Measurements from ENCODE around the gene NDUFS1. TPM values are rescaled to one million over a fixed set of nuclear protein-coding genes. Genes with fewer than 3 reads are reported as not detected.
"Not testable (repeated sequence)": the region's sequence is repeated elsewhere in the genome, so short reads cannot be mapped to it uniquely, and the experiment has no call there.

NDUFS1 gene
- total RNA-seq, 1 donor from 2014 or later, result 85.7 TPM

DNA sequence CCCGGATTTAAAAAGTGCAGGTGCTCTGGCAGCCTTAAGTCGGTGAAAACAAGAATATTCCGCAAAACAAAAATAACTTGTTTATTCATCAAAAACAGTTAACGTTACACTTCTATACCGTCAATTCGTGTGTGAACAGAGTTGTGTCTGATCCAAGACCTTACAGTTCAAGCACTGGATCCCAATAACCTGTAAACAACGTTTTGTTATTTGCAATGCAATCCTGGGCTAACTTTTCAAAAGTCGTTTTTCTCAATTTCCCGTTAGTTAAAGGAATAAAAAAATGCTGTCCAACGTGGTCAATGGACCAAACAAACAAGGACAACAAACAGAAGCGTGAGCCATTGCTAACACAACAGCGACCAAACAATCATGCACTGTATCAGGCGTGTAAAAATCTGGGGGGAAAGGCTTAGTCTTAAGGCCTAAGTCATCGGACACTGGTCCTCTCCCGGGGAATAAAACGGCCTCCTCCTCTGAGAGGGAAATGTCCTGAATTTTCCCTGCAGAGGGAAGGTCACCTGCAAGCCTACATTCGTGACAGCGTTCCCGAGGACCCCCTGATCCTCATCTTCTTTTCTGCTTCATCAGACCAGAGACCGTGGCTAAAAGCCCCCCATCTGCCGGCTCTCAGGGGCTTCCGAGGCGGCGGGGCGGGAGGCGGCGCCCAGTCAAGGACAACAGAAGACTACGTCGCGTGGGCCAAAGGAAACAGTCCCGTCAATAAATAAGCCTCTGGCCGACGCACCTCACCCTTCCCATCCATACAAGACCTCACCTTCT, 490 bp downstream of the NDUFS1 start:
- Mint-ChIP-seq H3K9me3 (peaks cover 2% of the 10 kb centered on the region), H3K27me3 (ENCODE audit: low read depth) (no peaks in the 10 kb centered on the region), H3K4me3 (peak overlapping the region; percentile 100), H3K4me1 (peaks cover 58% of the 10 kb centered on the region), H3K36me3 (ENCODE audit: low read depth) (peaks cover 23% of the 10 kb centered on the region), H3K27ac (ENCODE audit: unreplicated experiment) (peak overlapping the region; percentile 99)
- DNase-seq (ENCODE audit: low read depth, low spot score), result no peak
- TF ChIP-seq, protein P1, sequence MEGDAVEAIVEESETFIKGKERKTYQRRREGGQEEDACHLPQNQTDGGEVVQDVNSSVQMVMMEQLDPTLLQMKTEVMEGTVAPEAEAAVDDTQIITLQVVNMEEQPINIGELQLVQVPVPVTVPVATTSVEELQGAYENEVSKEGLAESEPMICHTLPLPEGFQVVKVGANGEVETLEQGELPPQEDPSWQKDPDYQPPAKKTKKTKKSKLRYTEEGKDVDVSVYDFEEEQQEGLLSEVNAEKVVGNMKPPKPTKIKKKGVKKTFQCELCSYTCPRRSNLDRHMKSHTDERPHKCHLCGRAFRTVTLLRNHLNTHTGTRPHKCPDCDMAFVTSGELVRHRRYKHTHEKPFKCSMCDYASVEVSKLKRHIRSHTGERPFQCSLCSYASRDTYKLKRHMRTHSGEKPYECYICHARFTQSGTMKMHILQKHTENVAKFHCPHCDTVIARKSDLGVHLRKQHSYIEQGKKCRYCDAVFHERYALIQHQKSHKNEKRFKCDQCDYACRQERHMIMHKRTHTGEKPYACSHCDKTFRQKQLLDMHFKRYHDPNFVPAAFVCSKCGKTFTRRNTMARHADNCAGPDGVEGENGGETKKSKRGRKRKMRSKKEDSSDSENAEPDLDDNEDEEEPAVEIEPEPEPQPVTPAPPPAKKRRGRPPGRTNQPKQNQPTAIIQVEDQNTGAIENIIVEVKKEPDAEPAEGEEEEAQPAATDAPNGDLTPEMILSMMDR (conservative IDR thresholded peaks at IDR 0.05), result no peak

DNA sequence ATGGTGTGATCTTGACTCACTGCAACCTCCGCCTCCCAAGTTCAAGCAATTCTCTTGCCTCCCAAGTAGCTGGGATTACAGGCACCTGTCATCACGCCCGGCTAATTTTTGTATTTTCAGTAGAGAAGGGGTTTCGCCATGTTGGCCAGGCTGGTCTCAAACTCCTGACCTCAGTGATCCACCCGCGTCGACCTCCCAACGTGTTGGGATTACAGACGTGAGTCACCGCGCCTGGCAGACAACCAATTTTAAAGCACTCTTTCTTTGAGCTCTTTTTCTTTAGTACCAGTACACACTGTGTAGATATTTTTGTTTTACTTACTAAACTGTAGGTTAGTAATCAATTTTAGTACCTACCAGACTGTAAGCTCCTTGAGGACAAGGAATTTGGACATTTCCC, 2.2 kb downstream of the NDUFS1 start:
- Mint-ChIP-seq H3K4me3 (peak overlapping the region; percentile 100), H3K36me3 (ENCODE audit: low read depth) (peaks cover 23% of the 10 kb centered on the region), H3K4me1 (peaks cover 48% of the 10 kb centered on the region)
- not testable (repeated sequence) for H3K9me3 Mint-ChIP-seq; DNase-seq (ENCODE audit: low read depth, low spot score); H3K27ac Mint-ChIP-seq (ENCODE audit: unreplicated experiment); H3K27me3 Mint-ChIP-seq (ENCODE audit: low read depth)

DNA sequence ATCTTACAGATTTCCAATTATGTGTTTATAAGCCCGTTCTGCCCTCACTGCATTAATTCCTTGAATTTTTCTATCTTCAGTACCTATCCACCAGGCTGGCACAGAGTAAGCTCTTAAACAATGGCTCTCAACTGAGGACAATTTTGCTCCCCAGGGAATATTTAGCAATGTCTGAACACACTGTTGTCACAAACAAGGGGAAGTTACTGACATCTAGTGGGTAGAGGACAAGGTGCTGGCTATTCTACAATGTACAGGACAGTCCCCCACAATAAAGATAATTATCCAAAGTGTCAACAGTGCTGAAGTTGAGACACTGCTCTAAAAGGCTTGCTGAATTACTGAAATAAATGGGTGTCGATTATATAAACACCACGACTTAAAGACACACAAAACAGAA, 5.0 kb downstream of the NDUFS1 start:
- no peak for DNase-seq (ENCODE audit: low read depth, low spot score)
- peaks cover 11% of the 10 kb centered on the region for H3K36me3 Mint-ChIP-seq (ENCODE audit: low read depth)
- H3K4me3 Mint-ChIP-seq, result peak overlapping the region; percentile 61
- peaks cover 2% of the 10 kb centered on the region for H3K9me3 Mint-ChIP-seq
- no peak overlapping the region for H3K27ac Mint-ChIP-seq (ENCODE audit: unreplicated experiment)
- TF ChIP-seq, protein P1 (conservative IDR thresholded peaks at IDR 0.05), result no peak
- no peaks in the 10 kb centered on the region for H3K27me3 Mint-ChIP-seq (ENCODE audit: low read depth)
- H3K4me1 Mint-ChIP-seq, result peaks cover 25% of the 10 kb centered on the region

DNA sequence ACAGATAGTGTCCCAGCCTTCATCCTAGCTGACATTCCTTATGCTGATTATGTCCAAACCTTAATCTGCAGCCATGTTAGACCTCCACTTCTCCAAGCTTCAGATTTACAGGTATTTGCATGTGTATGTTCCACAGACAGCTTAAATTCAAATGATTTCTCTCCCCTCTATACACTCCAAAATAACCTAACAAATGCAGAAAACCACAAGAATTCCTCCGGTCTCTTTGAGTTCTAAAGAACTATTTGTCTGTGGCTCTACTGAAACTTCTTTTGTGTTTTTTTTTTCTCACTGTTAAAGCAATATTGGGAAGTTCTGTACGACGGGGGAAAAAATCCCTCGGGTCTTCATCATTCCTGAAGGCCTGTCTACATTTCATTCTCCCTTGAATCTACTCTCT, 8.6 kb downstream of the NDUFS1 start:
- DNase-seq (ENCODE audit: low read depth, low spot score), result no peak
- no peak overlapping the region for H3K27ac Mint-ChIP-seq (ENCODE audit: unreplicated experiment)
- H3K36me3 Mint-ChIP-seq (ENCODE audit: low read depth), result peaks cover 4% of the 10 kb centered on the region

DNA sequence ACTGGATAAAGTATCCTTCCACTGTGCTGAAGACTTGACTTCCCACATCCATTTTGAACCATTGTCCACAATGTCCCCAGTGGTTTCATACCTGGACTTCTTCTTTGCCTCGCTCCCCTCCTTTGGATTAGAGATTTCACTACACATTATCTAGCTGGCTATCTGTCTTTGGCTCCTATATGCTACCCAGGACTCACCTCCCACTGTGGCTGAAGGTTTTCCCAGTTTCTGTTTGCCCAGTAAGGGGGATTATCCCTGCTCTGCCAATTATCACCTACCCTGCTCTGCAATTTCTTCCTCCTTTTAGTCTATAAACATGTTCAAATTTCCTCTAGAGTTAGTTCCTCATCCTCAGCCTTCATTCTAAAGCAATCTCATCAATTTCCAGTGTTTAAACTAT, 9.1 kb downstream of the NDUFS1 start:
- H3K27ac Mint-ChIP-seq (ENCODE audit: unreplicated experiment), result no peak overlapping the region
- H3K4me3 Mint-ChIP-seq, result no peak overlapping the region
- TF ChIP-seq, protein P1 (conservative IDR thresholded peaks at IDR 0.05), result no peak
- H3K36me3 Mint-ChIP-seq (ENCODE audit: low read depth), result peaks cover 4% of the 10 kb centered on the region
- peaks cover 5% of the 10 kb centered on the region for H3K4me1 Mint-ChIP-seq
- no peaks in the 10 kb centered on the region for H3K27me3 Mint-ChIP-seq (ENCODE audit: low read depth)
- H3K9me3 Mint-ChIP-seq, result no peaks in the 10 kb centered on the region
- no peak for DNase-seq (ENCODE audit: low read depth, low spot score)

More for the DNA sequence above, 8.6 kb downstream of the NDUFS1 start:
- Mint-ChIP-seq H3K4me1 (peaks cover 5% of the 10 kb centered on the region), H3K27me3 (ENCODE audit: low read depth) (no peaks in the 10 kb centered on the region), H3K9me3 (no peaks in the 10 kb centered on the region), H3K4me3 (no peak overlapping the region)
- TF ChIP-seq, protein P1 (conservative IDR thresholded peaks at IDR 0.05), result no peak

DNA sequence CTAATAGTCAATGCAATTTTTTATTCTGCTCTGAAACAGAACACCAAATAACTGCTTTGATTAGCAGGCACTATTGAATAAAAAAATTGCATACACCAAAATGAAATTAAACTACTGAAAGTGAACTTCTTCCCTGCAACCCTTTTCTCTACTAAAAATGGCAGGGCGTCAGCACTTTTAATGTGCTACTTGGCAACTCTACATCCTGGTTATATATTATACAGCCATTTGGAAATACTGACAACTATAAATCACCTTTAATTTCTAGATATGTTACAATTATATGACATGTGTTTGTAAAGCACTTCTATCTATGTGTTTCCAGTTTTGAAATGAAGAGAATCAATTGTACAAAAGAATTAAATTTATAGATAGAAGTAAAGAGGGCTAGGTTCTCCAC, 9.9 kb downstream of the NDUFS1 start:
- Mint-ChIP-seq H3K27me3 (ENCODE audit: low read depth) (no peaks in the 10 kb centered on the region), H3K9me3 (no peaks in the 10 kb centered on the region), H3K27ac (ENCODE audit: unreplicated experiment) (no peak overlapping the region), H3K4me3 (no peak overlapping the region), H3K36me3 (ENCODE audit: low read depth) (peaks cover 4% of the 10 kb centered on the region), H3K4me1 (peaks cover 4% of the 10 kb centered on the region)
- DNase-seq (ENCODE audit: low read depth, low spot score), result no peak
- TF ChIP-seq, protein P1 (conservative IDR thresholded peaks at IDR 0.05), result no peak

Measured in neural crest cell (in vitro differentiated cells).